ENCODE results near the gene TNFAIP8L3.

The TNFAIP8L3 gene

DNA sequence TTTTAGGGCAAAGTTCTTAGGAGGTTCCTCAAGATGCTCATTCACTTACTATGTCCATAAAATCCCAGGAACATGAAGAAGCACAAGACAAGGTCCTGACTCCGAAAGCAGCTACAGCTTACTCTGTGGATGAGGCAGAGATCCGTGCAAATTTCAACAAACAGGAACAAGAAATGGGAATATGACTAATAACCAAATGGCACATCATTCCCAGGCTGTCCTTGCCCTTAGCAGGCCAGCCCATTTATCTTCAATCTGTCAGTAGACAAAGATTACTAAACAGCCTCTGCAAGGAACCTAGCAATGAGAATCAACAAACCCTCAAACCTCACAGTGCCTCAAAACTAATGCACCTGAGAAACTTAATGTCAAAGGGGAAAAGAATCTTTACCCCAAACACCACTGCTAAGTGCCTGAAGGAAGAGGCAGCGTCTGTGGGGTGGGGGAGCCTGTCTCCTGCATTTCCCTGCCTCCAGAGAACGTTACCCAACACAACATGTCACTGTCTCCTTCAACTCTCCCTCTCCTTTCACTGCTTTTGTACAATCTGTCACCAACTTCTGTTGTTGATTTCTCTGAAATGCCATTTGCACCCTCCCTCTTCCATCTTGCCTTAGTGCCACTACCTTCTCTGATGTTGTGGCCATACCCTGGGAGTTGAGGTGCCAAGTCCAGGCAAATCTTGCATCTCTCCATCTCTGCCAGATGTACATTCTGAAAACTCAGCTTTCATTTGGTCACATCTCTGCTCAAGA is 4.8 kb downstream of the TNFAIP8L3 start:
- no peak for DNase-seq

GRCh38 chr15:51089041-51089440 is 5.7 kb downstream of the TNFAIP8L3 start:
- no peak for DNase-seq

- DNase-seq = no peak
These were observed 6.1 kb downstream of the TNFAIP8L3 start for GRCh38 chr15:51088585-51088984.

DNA sequence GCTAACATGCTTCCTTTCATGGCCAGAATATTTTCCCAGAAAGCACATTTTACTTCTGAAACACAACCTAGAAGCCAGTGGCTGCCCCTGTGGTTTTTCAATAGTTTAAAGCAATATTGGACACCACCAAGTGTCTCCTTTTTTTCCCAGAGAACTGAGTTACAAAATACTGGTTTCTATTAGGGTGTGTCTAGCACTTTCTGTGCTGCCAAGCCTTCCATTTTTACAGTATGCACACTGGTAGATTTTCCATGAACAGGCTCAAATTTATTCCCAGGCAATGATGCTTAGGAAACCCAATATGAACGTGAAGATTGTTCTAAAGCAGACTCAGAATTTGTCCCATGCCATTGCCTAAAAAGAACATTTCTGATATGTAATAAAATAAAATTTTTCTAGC is 7.2 kb downstream of the TNFAIP8L3 start:
- no peak for DNase-seq

DNA sequence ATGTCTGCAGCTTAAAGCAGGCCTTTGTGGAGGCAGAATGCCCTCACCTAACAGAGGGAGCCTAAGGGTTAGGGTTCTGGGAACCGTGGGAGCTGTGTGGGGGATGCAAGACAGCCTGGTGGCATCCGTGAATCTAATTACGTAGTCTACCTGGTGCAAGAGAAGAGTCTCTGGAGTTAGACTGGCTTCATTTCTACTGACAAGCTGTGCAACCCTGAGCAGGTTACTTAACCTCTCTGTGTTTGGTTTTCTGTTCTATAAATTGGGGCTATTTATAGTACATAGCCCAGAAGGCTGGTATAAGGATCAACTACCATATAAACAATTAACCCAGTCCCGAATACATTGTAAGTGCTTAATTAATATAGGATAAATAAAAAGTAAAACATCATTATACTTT is 8.3 kb downstream of the TNFAIP8L3 start:
- no peak for DNase-seq

DNA sequence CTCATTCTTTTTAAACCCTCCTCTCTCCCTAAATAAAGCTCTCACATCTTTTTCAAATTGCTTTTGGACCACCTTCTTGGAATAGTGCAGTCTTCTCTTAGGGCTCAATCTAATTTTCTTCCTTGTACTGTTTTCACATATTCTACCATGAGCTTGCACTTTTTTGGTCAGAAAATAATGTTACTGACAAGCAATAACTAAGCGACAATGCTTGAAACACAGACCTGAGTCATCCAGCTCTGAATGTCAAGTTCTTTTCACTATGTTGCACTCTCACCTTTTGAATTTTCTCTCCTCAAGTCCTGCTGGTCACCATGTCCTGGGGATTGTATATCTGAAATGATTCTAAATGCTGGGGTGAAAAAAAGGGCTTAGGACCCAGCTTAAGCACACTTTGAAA is 8.9 kb downstream of the TNFAIP8L3 start:
- no peak for DNase-seq

DNA sequence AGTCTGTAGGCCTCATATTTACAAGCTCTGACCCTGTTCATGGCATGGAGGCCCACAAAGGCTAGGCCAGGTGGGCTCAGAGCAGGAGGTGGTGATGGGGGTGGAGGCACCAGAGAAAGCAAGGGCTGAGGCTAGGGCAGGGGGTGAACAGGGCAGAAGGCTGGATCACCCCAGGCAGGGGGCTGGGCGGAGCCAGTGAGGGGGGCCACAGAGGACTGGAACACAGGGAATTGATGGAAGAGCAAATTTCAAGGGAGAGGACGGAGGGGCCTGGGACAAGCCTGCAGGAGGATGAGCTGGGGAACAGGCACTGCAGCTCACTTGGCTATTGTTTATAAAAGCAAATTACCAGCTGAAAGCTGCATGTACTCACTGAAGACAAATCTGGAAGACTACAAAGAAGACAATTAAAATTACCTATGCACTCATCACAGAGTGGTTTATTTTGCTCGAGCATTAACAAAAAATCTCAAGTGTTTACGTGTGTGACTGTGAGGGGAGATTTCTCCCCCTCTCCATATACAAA is 11.0 kb downstream of the TNFAIP8L3 start:
- no peak for DNase-seq

DNA sequence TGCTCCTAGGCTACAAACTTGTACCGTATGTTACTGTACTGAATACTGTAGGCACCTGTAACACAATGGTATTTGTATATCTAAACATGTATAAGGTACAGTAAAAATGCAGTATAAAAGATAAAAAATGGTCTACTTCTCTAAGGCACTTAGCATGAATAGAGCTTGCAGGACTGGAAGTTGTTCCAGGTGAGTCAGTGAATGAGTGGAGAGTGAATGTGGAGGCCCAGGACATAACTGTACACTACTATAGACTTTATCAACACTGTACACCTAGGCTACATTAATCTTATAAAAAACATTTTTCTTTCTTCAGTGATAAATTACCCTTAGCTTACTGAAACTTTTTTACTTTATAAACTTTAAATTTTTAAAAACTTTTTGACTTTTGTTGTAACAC is 12.5 kb downstream of the TNFAIP8L3 start:
- DNase-seq = no peak

DNA sequence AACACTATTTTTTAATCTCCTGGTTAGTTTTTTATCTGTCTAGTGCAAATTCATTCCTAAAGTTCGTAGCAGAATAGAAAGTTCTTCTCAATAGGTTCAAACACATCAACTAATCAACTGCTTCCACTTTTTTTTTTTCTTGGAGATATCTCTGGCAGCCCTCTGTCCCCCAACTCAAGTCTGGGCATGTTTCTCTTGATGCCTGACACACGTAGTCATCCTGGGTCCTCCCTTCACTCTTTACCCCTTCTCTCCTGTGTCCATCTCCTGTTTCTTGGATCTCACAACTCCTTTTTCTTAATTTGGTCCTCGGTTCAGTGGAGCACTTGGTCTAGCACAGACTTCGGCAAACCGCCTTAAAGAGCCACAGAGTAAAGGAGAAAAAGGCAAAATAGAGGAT is 14.4 kb downstream of the TNFAIP8L3 start:
- DNase-seq = no peak

DNA sequence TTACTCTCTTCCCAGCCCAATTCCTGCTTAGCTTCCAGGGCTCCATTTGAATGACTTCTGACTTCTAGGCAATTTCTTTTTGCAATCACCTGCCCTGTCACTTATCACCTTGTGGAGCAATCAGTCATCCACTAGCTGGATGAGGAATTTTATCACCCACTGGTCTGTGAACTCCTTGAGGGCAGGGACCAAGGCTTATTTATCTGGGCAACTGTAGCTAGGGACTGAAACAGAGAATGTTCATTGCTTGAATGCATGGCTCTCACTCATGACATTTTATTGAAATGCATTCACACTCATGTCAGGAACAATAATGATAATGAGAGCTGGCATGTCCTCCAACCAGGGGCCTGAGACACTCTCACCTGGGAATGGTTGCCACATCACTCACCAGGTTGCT is 15.5 kb downstream of the TNFAIP8L3 start:
- no peak for DNase-seq

GRCh38 chr15:51077221-51078153 is 17.2 kb downstream of the TNFAIP8L3 start:
- peak; percentile 69 for DNase-seq

DNA sequence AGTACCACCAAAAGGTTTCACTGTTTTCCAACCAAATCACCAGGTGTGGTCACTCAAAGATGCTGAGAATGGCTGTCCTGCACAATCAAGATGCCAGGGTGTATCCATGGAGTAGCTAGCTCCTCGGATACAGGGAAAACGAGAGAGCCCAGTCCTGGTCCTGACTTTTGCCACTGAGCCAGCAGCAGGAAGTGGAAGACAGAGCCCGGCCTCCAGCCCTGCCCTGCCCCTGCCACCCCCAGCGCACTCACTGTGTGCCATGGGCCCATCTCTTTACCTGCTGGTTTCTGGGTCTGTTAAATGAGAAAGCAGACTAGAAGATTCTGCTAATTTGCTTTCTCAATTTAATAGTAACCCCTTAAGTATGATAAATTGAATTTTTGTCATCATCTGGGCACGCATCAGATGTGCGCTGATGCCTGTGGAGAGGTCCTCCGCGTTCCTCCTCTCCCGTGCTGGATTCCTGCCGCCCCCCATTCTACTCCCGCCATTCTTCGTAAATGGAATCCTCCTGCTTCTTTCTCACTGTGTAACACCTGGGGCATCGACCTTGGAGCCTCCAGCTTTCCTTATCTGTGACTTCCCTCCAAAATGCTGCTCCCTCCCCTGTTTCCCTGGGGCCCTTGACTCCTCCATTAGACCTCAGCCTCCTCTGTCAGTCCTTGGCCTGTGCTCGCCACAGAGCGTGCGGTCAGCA is 18.0 kb downstream of the TNFAIP8L3 start:
- DNase-seq = no peak

DNA sequence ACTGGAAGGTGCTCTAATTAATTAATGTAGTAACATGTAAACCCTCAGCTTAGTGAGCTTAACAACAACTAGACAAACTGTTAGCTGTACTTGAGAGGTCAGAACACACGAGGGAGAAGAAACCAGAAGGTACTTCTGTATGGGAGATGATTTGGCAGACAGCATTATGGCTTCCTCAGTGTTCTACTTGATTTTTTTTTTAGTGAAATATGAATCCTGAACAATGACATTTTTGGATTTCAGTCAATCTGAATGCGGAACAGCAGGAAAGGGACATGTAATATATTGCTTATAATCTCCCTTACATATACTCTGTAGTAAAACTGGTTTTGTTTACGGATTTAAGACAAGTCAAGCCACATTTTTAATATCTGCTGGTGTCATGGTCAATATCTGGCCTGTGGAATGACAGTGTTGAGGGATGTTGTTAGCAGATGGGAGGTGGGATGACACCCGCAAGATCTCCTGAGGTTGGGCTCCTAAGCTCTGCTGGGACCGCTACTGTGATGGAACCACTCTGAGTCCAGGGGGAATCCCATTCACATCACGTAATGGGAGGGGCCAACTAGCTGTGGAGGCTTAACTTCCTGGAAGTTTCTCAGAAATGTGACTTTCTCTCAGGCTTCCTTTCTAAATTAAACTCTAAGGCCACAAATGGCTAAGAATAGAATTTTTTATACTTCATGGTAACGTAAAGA is 18.7 kb downstream of the TNFAIP8L3 start:
- DNase-seq = no peak

DNA sequence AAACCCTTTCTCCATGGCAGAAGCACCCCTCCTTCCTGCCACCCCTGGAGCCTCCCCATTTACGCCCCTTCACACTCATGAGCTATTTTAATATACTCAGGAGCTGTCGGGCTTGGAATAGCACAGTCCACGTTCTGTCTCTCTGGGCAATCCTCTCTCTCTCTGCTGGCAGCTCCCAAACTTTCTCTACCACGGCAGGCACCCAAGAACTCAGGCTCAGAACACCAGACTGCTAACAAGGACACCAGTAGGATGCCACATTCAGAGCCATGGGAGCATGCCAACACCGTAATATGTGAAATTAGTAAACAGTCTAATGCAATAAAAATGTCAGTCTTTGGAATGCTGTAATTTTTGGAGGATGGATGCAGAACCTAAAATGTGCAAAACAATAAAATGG is 19.3 kb downstream of the TNFAIP8L3 start:
- no peak for DNase-seq

- no peak for DNase-seq
These were observed 19.8 kb downstream of the TNFAIP8L3 start for GRCh38 chr15:51074926-51075325.

GRCh38 chr15:51071578-51071977 is 23.1 kb downstream of the TNFAIP8L3 start:
- DNase-seq = no peak

GRCh38 chr15:51069983-51070382 is 24.7 kb downstream of the TNFAIP8L3 start:
- DNase-seq = no peak

- no peak for DNase-seq
These were observed 27.2 kb downstream of the TNFAIP8L3 start for GRCh38 chr15:51067510-51067909.

DNA sequence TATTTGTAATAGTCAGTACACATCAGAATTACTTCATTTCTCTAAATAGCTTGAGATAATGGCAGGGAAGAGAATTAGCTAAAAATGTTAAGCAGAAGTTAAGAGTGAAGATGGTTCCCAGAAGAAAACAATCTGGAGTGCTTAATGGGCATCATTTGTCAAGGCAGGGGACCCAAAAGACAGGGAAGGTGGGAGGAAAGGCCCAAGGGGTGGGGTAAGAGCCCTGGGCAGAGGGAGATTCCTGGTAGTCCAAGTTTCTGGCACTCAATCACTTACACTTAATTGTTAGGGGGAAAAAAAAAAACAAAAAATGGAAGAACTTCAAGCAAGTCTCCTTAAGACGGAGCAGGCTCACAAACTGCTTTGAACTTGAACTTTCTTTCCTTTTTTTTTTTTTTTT is 28.9 kb downstream of the TNFAIP8L3 start:
- DNase-seq = no peak

DNA sequence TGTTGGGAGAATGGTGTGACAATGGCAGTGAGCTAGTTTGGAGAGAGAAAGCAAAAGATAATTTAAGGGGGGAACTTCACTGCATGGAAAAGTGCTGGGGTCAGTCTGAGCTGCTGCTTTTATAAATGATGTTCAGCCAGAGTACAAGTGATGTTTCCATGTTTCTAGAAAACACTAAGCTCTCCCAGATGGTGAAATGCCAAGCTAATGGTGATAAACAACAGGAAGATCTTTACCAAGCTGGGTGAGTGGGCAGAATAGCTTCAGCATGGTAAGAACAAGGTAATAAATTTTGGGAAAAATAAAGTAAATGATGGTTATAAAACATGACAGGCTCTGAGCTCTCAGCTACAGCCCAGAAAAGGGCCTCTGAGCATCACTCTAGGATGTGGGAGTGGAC is 29.4 kb downstream of the TNFAIP8L3 start:
- DNase-seq = no peak

DNA sequence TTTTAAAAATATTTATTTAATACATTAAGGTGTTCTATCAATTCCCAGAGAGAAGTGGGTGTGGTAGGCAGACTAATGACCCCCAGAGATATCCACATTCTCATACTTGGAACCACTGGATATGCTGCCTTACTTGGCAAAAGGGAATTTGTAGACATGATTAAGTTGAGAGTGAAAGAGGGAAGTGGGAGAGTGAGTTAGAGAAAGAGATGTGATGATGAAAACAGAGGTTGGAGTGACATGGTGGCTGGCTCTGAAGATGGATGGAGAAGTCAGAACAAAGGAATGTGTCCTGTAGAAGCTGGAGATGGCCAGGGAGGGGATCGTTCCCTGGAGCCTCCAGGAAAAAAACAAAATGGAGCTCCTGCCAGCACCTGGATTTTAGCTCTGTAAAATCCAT is 32.0 kb downstream of the TNFAIP8L3 start:
- DNase-seq = no peak

DNA sequence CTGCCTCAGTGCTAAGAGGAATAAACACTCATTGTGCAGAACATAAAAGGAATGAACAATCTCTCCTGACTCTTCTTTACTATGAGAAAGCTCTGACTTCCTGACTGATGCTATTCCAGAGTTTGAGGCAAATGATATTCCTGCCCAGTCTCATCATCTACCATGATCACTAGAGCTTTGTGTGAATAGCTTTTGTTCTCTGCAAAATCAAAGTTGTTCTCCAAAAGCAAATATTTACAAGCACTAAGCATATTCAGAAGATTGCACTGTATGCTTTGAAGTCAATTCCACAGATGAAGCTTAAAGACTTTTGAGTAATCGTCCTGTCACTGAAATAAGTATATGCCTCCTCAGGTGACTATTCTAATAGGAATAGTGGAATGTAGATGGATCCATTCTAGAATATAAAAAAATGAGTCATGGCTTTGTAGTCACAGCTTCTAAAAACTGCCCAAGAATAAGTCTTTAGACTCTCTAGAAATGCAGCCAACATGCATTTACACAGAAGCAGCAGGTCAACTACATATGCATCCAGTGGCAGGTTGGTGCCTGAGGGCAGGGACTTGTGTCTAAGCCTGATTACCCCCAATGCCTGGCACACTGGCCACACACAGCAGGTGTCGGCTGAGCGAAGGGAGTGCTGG is 34.6 kb downstream of the TNFAIP8L3 start:
- no peak for DNase-seq
